Activated naive CD4-positive, alpha-beta T cell treated with anti-CD3 and anti-CD28 coated beads for 36 hours (primary cell): Measurements from ENCODE around the gene NTM. TPM values are rescaled to one million over a fixed set of nuclear protein-coding genes. Genes with fewer than 3 reads are reported as not detected.

ENCODE experiments used
- CTCF ChIA-PET: fragments of 350-600 bp; sonication (Branson Sonifier 250); formaldehyde crosslinking; loops from one replicate; lab custom pipeline; 2021; ENCODE audit warnings: antibody characterized with exemption; lab: Charles Lee
- DNase-seq: peaks from one replicate; pipeline ENCODE4 v3.0.0-alpha.2; 2020
- H3K27ac Mint-ChIP-seq: one replicate; pipeline ENCODE4 v1.8.0; 2021; ENCODE audit warnings: mild to moderate bottlenecking, mixed read lengths
- H3K27me3 Mint-ChIP-seq: one replicate; pipeline ENCODE4 v1.8.0; 2021; ENCODE audit warnings: low read depth, mixed read lengths
- H3K36me3 Mint-ChIP-seq: one replicate; pipeline ENCODE4 v1.8.0; 2021; ENCODE audit warnings: low read depth, mixed read lengths
- H3K4me1 Mint-ChIP-seq: one replicate; pipeline ENCODE4 v1.8.0; 2021; ENCODE audit warnings: low read depth, mixed read lengths
- H3K4me3 Mint-ChIP-seq: one replicate; pipeline ENCODE4 v1.8.0; 2021; ENCODE audit warnings: mild to moderate bottlenecking, moderate library complexity, mixed read lengths
- H3K9me3 Mint-ChIP-seq: one replicate; pipeline ENCODE4 v1.8.0; 2021; ENCODE audit warnings: mixed read lengths
- intact Hi-C: fragments of 100-400 bp; cut with micrococcal nuclease; formaldehyde crosslinking; loops from one replicate; pipeline ENCODE4 v1.15.1; 2023
- total RNA-seq, 2 experiments: library from RNA; stranded (reverse); gene quantifications; one replicate each; pipeline ENCODE4 v1.2.3, GENCODE V29; 2021

NTM gene
- total RNA-seq, 2 experiments from 2014 or later = not detected

- no peak for DNase-seq
- Mint-ChIP-seq H3K4me1 (no peaks in the 10 kb centered on the region), H3K4me3 (no peak overlapping the region), H3K27me3 (peaks cover 4% of the 10 kb centered on the region), H3K36me3 (no peaks in the 10 kb centered on the region), H3K27ac (no peak overlapping the region), H3K9me3 (peaks cover 4% of the 10 kb centered on the region)
- CTCF ChIA-PET = no interaction called here
- intact Hi-C loops = no loop called here
Measured at GRCh38 chr11:131592152-131592551, 221.7 kb downstream of the NTM start.

DNA sequence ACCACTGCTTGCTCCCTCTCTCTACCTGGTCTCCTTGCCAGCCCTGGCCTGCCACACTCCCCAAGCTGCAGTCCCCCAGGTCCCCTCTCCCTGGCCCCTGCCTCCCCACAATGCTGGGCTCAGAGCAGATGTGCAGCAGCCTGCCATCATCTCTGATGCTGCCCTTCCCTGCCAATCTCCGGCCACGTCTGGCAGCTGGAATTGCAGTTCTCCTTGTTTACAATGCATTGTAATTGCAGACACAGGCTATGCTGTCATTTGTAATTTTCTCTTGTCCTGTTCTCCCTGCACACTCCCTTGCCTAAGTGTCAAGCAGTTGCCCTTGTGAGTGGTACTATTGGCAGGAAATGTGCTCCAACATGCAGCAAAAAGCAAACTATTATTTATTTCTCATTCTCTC, 222.3 kb downstream of the NTM start:
- Mint-ChIP-seq H3K4me1 (no peaks in the 10 kb centered on the region), H3K9me3 (peaks cover 4% of the 10 kb centered on the region), H3K4me3 (no peak overlapping the region), H3K36me3 (no peaks in the 10 kb centered on the region), H3K27me3 (peaks cover 4% of the 10 kb centered on the region), H3K27ac (no peak overlapping the region)
- intact Hi-C loops = no loop called here
- no peak for DNase-seq
- CTCF ChIA-PET = interaction anchor here (0.7 kb wide), 1 partner anchor 17 kb away, joined by 3 read pairs; no protein-coding TSS in a partner anchor

GRCh38 chr11:131593301-131593700, 222.9 kb downstream of the NTM start:
- DNase-seq = no peak
- Mint-ChIP-seq H3K4me3 (no peak overlapping the region), H3K36me3 (no peaks in the 10 kb centered on the region), H3K9me3 (peaks cover 4% of the 10 kb centered on the region), H3K27me3 (peaks cover 4% of the 10 kb centered on the region), H3K27ac (no peak overlapping the region), H3K4me1 (no peaks in the 10 kb centered on the region)
- intact Hi-C loops = no loop called here
- CTCF ChIA-PET = interaction anchor here (0.7 kb wide), 1 partner anchor 16 kb away, joined by 3 read pairs; no protein-coding TSS in a partner anchor

DNA sequence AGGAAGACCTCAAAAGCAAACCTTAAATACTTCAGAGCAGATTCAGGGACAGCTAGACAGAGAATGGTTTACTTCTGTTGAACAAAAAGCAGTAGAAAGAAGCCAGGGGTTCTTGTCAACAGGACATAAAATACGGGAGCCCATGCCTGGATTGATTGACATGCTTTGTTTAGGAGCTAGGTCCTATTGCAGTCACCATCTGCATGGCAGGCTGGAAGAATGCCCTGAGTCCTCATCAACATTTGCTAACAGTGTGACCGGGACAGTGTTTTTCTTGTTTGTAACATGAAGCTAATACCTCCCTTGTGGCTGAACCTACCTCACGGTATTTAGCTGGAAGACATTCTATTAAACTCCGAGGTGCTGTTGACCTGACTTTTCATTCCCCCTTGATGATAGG, 225.4 kb downstream of the NTM start:
- CTCF ChIA-PET = no interaction called here
- H3K27ac Mint-ChIP-seq = no peak overlapping the region
- H3K4me1 Mint-ChIP-seq = no peaks in the 10 kb centered on the region

DNA sequence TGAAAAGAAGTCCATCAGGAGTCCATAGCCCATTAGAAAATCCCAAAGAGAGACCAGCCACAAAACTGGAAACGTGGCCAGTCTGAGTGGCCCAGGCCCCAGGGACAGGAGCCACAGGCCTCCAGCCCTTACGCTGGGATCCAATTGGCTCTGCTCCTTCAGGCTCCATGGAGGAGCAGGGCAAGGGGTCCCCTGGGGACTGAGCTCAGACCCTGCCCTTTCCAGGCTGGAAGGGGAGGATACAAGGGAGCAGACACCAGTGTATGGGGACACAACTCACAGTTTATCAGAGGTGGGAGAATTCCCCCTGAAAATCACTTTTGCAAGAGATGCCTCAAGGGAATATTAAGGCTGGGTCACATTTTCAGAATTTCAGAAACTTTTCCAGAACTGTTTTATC, 227.5 kb downstream of the NTM start:
- intact Hi-C loops = no loop called here
- Mint-ChIP-seq H3K9me3 (no peaks in the 10 kb centered on the region), H3K27me3 (no peaks in the 10 kb centered on the region), H3K4me1 (no peaks in the 10 kb centered on the region), H3K36me3 (no peaks in the 10 kb centered on the region), H3K27ac (no peak overlapping the region), H3K4me3 (no peak overlapping the region)
- CTCF ChIA-PET = no interaction called here
- DNase-seq = no peak

More for the DNA sequence above, 225.4 kb downstream of the NTM start:
- H3K9me3 Mint-ChIP-seq = no peaks in the 10 kb centered on the region
- intact Hi-C loops = no loop called here
- H3K36me3 Mint-ChIP-seq = no peaks in the 10 kb centered on the region
- DNase-seq = no peak
- H3K27me3 Mint-ChIP-seq = no peaks in the 10 kb centered on the region
- no peak overlapping the region for H3K4me3 Mint-ChIP-seq

DNA sequence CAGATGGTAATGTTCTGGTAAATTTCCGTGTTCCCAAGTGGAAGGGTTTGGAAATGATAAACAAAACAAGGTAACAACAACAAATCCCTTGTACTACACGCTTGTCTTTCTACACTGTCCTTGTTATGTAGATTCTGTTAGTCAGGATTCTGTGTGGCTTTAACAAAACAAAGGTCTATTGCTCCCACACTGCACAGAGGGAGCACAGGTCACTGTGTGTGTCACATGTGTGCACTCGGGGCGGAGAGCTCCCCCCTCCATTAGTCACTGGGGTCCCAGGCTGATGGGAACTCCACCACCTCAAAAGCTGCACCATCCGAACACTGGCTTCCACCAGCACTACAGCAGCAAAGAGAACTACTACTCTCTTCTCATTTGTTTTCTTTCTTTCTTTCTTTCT, 227.9 kb downstream of the NTM start:
- intact Hi-C loops = no loop called here
- H3K27ac Mint-ChIP-seq = no peak overlapping the region
- H3K4me3 Mint-ChIP-seq = no peak overlapping the region
- no peaks in the 10 kb centered on the region for H3K9me3 Mint-ChIP-seq
- H3K36me3 Mint-ChIP-seq = no peaks in the 10 kb centered on the region
- no peaks in the 10 kb centered on the region for H3K27me3 Mint-ChIP-seq
- H3K4me1 Mint-ChIP-seq = no peaks in the 10 kb centered on the region
- CTCF ChIA-PET = no interaction called here
- no peak for DNase-seq

DNA sequence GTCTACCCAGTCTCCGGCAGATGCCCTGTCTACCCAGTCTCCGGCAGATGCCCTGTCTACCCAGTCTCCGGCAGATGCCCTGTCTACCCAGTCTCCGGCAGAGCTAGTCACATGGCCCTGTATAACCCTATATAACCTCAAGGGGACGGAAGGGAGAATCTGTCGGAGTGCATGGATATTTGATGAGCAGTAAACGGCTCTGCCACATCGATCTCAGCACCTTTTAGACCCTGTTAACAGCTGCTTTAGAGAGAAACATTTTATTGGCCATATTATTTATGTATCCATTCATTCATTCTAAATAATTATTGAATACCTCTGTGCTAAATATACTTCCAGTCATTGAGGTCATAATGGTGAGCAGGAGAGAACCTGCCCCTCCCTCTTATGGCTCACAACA, 228.9 kb downstream of the NTM start:
- intact Hi-C loops = no loop called here
- H3K9me3 Mint-ChIP-seq = no peaks in the 10 kb centered on the region
- H3K27me3 Mint-ChIP-seq = no peaks in the 10 kb centered on the region
- H3K4me1 Mint-ChIP-seq = no peaks in the 10 kb centered on the region
- no peak for DNase-seq
- CTCF ChIA-PET = no interaction called here
- H3K36me3 Mint-ChIP-seq = no peaks in the 10 kb centered on the region
- H3K27ac Mint-ChIP-seq = no peak overlapping the region
- H3K4me3 Mint-ChIP-seq = no peak overlapping the region

DNA sequence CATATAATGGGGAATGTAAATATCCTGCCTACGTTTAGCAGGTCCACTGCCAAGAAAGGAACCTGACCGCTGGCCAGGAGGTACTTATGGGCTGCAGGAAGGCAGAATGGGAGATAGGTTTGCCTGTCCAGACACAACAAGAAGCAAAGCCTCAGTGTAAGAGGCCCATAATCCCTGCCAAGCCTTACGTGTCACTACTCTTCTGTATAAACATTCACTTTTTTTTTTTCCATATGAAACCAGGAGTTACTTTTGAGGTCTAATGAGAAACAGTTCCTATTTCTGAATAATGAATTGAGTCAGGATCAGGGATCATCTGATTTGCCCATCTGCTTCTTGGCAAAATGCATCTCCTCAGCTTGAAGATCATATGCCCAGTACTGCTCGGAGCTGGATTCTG, 230.2 kb downstream of the NTM start:
- no peaks in the 10 kb centered on the region for H3K27me3 Mint-ChIP-seq

DNA sequence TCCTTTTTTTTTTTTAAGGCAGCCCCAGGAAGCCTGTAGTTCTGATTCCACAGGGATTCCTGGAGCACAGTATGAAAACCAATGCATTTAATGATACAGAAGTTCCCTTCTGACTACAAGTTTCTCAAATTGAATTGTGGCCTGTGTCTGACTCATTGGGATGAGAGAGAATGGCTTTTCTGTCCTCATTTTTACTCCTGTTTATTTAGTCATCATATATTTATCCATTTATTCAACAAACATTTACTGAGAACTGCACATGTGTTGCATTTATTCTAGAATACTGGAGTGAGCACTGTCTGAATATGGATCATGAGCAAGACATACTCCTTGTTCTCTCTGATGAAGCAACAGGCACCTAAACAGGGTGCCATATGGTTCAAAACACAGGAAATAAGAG, 231.2 kb downstream of the NTM start:
- no peak for DNase-seq
- H3K4me1 Mint-ChIP-seq = no peaks in the 10 kb centered on the region
- no peaks in the 10 kb centered on the region for H3K36me3 Mint-ChIP-seq
- H3K4me3 Mint-ChIP-seq = no peak overlapping the region
- CTCF ChIA-PET = interaction anchor here (0.9 kb wide), 1 partner anchor 15 kb away, joined by 5 read pairs; no protein-coding TSS in a partner anchor
- no peaks in the 10 kb centered on the region for H3K27me3 Mint-ChIP-seq
- intact Hi-C loops = no loop called here
- H3K27ac Mint-ChIP-seq = no peak overlapping the region
- no peaks in the 10 kb centered on the region for H3K9me3 Mint-ChIP-seq

More for the DNA sequence above, 230.2 kb downstream of the NTM start:
- Mint-ChIP-seq H3K36me3 (no peaks in the 10 kb centered on the region), H3K27ac (no peak overlapping the region), H3K4me3 (no peak overlapping the region), H3K9me3 (no peaks in the 10 kb centered on the region), H3K4me1 (no peaks in the 10 kb centered on the region)
- no peak for DNase-seq
- intact Hi-C loops = no loop called here
- CTCF ChIA-PET = interaction anchor here (0.9 kb wide), 1 partner anchor 14 kb away, joined by 5 read pairs; no protein-coding TSS in a partner anchor

GRCh38 chr11:131602431-131602830, 232.0 kb downstream of the NTM start:
- Mint-ChIP-seq H3K4me3 (no peak overlapping the region), H3K27me3 (no peaks in the 10 kb centered on the region), H3K36me3 (no peaks in the 10 kb centered on the region), H3K4me1 (no peaks in the 10 kb centered on the region), H3K27ac (no peak overlapping the region), H3K9me3 (no peaks in the 10 kb centered on the region)
- CTCF ChIA-PET = no interaction called here
- no peak for DNase-seq
- intact Hi-C loops = no loop called here

DNA sequence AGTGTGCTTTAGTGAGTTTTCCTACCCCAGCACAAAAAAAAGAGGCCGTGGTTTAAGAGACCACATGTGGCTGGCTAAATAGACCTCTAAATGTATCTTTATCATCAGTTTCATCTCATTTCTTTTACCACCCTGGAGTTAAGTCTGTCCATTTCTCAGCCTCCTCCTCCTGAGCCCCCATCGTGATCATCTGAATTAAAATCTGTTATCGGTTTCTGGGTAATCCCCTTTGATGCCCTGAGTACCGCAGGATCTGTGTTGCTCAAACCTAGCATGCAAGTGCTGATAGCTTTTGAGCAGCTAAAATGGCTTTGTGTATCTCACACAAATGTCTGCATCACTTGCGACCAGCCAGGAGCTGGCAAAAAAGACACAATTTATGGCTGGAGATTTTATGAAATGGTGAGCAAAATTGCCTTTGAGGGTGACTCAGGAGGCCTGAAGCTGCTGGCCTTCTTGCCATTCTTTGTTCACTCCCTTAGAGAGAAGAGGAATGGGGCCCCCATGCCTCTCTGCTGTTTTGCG, 236.5 kb downstream of the NTM start:
- H3K4me1 Mint-ChIP-seq = no peaks in the 10 kb centered on the region

DNA sequence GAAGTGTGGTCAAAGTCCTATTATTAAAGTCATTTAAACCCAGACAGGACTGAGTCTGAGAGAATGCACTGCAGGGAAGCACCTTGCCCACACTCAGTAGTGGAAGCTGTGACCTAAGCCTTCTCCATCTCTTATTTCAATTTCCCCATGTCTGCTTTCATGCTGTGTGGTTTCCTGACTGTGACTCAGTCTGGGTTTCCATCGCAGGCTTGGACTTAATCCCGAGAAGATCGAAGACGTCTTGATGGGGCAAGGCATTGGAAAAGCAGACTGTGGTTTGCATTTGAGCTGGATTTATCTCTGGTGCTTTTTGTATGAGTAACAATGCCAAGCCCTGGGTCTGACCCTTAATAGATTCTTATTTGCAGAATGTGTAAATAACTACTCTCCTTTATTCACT, 238.9 kb downstream of the NTM start:
- no peaks in the 10 kb centered on the region for H3K4me1 Mint-ChIP-seq
- no peak overlapping the region for H3K4me3 Mint-ChIP-seq
- DNase-seq = no peak
- H3K36me3 Mint-ChIP-seq = no peaks in the 10 kb centered on the region
- H3K27me3 Mint-ChIP-seq = peaks cover 9% of the 10 kb centered on the region
- CTCF ChIA-PET = interaction anchor here (0.5 kb wide), 1 partner anchor 17 kb away, joined by 3 read pairs; no protein-coding TSS in a partner anchor
- H3K27ac Mint-ChIP-seq = no peak overlapping the region
- intact Hi-C loops = no loop called here
- peaks cover 3% of the 10 kb centered on the region for H3K9me3 Mint-ChIP-seq

More for the DNA sequence above, 236.5 kb downstream of the NTM start:
- intact Hi-C loops = no loop called here
- Mint-ChIP-seq H3K4me3 (no peak overlapping the region), H3K36me3 (no peaks in the 10 kb centered on the region), H3K27ac (no peak overlapping the region), H3K9me3 (peaks cover 3% of the 10 kb centered on the region), H3K27me3 (peaks cover 6% of the 10 kb centered on the region)
- no peak for DNase-seq
- CTCF ChIA-PET = no interaction called here

- CTCF ChIA-PET = interaction anchor here (0.5 kb wide), 1 partner anchor 17 kb away, joined by 3 read pairs; no protein-coding TSS in a partner anchor
- no peak for DNase-seq
- Mint-ChIP-seq H3K4me3 (no peak overlapping the region), H3K36me3 (no peaks in the 10 kb centered on the region), H3K4me1 (no peaks in the 10 kb centered on the region), H3K27ac (no peak overlapping the region), H3K27me3 (peaks cover 11% of the 10 kb centered on the region), H3K9me3 (peaks cover 3% of the 10 kb centered on the region)
- intact Hi-C loops = no loop called here
Measured at GRCh38 chr11:131609921-131610320, 239.5 kb downstream of the NTM start.
